ENCODE measurements around the gene FLRT3. TPM values are rescaled to one million over a fixed set of nuclear protein-coding genes. Genes with fewer than 3 reads are reported as not detected.

The FLRT3 gene
- total and polyA plus RNA-seq, 2 experiments from 2014 or later, result 0.17 to 0.45 TPM

DNA sequence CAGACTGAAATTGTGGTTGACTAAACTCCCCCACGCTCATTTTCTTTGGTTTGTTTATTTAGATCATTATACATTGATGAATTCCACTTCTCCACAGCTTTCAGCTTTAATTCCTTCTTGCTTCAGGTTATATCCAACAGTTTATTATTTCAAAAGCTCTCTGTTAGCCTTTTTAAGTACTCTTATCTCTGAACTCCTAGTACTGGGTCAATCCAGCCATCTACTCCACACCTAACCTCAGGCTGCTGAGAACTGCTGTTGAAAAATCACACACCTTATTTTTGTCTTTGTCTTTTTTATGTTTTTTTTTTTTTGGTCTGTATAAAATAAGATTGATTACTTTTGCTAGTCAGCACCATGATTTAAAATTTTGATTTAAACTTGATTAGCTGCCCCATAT is 32.9 kb downstream of the FLRT3 start (continued):
- no peak for TF ChIP-seq REST (IDR thresholded peaks at IDR 0.05; ENCODE audit: unreplicated experiment)
- TF ChIP-seq POLR2AphosphoS5 (IDR thresholded peaks at IDR 0.05; ENCODE audit: low read depth), result no peak
- TF ChIP-seq ZNF331 (CRISPR knock-in tag; IDR thresholded peaks at IDR 0.05; ENCODE audit: low read depth), result no peak
- no peak for TF ChIP-seq JUNB (IDR thresholded peaks at IDR 0.05; ENCODE audit: unreplicated experiment)
- TF ChIP-seq, protein P1, sequence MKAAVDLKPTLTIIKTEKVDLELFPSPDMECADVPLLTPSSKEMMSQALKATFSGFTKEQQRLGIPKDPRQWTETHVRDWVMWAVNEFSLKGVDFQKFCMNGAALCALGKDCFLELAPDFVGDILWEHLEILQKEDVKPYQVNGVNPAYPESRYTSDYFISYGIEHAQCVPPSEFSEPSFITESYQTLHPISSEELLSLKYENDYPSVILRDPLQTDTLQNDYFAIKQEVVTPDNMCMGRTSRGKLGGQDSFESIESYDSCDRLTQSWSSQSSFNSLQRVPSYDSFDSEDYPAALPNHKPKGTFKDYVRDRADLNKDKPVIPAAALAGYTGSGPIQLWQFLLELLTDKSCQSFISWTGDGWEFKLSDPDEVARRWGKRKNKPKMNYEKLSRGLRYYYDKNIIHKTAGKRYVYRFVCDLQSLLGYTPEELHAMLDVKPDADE (IDR thresholded peaks at IDR 0.05), result no peak

GRCh38 chr20:14303651-14304050 is 33.8 kb downstream of the FLRT3 start:
- no peaks in the 10 kb centered on the region for H3K4me1 ChIP-seq (ENCODE audit: insufficient read depth)
- no peak overlapping the region for H3K4me3 Mint-ChIP-seq
- no peak for DNase-seq (ENCODE audit: low spot score)
- TF ChIP-seq REST (IDR thresholded peaks at IDR 0.05; ENCODE audit: unreplicated experiment) (no peak), POLR2AphosphoS5 (IDR thresholded peaks at IDR 0.05; ENCODE audit: low read depth) (no peak), ZNF114 (CRISPR knock-in tag; IDR thresholded peaks at IDR 0.05) (no peak), STAT1 (IDR thresholded peaks at IDR 0.05; ENCODE audit: unreplicated experiment) (no peak), CTCF (conservative IDR thresholded peaks at IDR 0.05; ENCODE audit: low read depth in 2 of 2) (no peak)
- TF ChIP-seq, protein P2, sequence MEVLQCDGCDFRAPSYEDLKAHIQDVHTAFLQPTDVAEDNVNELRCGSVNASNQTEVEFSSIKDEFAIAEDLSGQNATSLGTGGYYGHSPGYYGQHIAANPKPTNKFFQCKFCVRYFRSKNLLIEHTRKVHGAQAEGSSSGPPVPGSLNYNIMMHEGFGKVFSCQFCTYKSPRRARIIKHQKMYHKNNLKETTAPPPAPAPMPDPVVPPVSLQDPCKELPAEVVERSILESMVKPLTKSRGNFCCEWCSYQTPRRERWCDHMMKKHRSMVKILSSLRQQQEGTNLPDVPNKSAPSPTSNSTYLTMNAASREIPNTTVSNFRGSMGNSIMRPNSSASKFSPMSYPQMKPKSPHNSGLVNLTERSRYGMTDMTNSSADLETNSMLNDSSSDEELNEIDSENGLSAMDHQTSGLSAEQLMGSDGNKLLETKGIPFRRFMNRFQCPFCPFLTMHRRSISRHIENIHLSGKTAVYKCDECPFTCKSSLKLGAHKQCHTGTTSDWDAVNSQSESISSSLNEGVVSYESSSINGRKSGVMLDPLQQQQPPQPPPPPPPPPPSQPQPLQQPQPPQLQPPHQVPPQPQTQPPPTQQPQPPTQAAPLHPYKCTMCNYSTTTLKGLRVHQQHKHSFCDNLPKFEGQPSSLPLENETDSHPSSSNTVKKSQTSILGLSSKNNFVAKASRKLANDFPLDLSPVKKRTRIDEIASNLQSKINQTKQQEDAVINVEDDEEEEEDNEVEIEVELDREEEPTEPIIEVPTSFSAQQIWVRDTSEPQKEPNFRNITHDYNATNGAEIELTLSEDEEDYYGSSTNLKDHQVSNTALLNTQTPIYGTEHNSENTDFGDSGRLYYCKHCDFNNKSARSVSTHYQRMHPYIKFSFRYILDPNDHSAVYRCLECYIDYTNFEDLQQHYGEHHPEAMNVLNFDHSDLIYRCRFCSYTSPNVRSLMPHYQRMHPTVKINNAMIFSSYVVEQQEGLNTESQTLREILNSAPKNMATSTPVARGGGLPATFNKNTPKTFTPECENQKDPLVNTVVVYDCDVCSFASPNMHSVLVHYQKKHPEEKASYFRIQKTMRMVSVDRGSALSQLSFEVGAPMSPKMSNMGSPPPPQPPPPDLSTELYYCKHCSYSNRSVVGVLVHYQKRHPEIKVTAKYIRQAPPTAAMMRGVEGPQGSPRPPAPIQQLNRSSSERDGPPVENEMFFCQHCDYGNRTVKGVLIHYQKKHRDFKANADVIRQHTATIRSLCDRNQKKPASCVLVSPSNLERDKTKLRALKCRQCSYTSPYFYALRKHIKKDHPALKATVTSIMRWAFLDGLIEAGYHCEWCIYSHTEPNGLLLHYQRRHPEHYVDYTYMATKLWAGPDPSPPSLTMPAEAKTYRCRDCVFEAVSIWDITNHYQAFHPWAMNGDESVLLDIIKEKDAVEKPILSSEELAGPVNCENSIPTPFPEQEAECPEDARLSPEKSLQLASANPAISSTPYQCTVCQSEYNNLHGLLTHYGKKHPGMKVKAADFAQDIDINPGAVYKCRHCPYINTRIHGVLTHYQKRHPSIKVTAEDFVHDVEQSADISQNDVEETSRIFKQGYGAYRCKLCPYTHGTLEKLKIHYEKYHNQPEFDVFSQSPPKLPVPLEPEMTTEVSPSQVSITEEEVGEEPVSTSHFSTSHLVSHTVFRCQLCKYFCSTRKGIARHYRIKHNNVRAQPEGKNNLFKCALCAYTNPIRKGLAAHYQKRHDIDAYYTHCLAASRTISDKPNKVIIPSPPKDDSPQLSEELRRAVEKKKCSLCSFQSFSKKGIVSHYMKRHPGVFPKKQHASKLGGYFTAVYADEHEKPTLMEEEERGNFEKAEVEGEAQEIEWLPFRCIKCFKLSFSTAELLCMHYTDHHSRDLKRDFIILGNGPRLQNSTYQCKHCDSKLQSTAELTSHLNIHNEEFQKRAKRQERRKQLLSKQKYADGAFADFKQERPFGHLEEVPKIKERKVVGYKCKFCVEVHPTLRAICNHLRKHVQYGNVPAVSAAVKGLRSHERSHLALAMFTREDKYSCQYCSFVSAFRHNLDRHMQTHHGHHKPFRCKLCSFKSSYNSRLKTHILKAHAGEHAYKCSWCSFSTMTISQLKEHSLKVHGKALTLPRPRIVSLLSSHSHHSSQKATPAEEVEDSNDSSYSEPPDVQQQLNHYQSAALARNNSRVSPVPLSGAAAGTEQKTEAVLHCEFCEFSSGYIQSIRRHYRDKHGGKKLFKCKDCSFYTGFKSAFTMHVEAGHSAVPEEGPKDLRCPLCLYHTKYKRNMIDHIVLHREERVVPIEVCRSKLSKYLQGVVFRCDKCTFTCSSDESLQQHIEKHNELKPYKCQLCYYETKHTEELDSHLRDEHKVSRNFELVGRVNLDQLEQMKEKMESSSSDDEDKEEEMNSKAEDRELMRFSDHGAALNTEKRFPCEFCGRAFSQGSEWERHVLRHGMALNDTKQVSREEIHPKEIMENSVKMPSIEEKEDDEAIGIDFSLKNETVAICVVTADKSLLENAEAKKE (CRISPR knock-in tag; IDR thresholded peaks at IDR 0.05), result no peak

More at GRCh38 chr20:14303651-14304050, 33.8 kb downstream of the FLRT3 start:
- Histone ChIP-seq H3K27me3 (ENCODE audit: insufficient read depth) (no peaks in the 10 kb centered on the region), H3K27ac (ENCODE audit: low read depth) (no peak overlapping the region), H3F3A (replicated peaks; ENCODE audit: low read depth) (no peaks in the 10 kb centered on the region), H3K36me3 (ENCODE audit: insufficient read depth) (no peaks in the 10 kb centered on the region), H3K79me2 (replicated peaks; ENCODE audit: insufficient read depth) (no peaks in the 10 kb centered on the region), H3K4me3 (no peak overlapping the region), H3K9me2 (ENCODE audit: insufficient read depth) (no peaks in the 10 kb centered on the region), H2AFZ (no peak overlapping the region), H3K4me2 (no peak overlapping the region), H4K20me1 (replicated peaks; ENCODE audit: insufficient read depth) (no peaks in the 10 kb centered on the region)
- no peak for ATAC-seq
- H3K9me3 Mint-ChIP-seq, result no peaks in the 10 kb centered on the region
- H3K27me3 Mint-ChIP-seq (ENCODE audit: insufficient read depth, low read depth, poor library complexity), result no peaks in the 10 kb centered on the region
- no peak overlapping the region for H3K27ac Mint-ChIP-seq
- no peaks in the 10 kb centered on the region for H3K36me3 Mint-ChIP-seq (ENCODE audit: low read depth)
- H3K4me1 Mint-ChIP-seq, result peaks cover 5% of the 10 kb centered on the region; the same call in 2 of the 3 replicates
